ENCODE data around the gene HBD.

HBD gene

GRCh38 chr11:5238486-5238885, 4.2 kb upstream of the HBD start:
- TF ChIP-seq ZC3H10 (CRISPR knock-in tag; IDR thresholded peaks at IDR 0.05) (no peak), PPARA (CRISPR knock-in tag; IDR thresholded peaks at IDR 0.05; ENCODE audit: borderline replicate concordance) (no peak), GLIS3 (CRISPR knock-in tag; IDR thresholded peaks at IDR 0.05) (no peak), ZNF8 (CRISPR knock-in tag; IDR thresholded peaks at IDR 0.05) (no peak), CREB5 (CRISPR knock-in tag; IDR thresholded peaks at IDR 0.05; ENCODE audit: low read depth) (no peak)
- no peak for ATAC-seq

- no peak for ATAC-seq
- TF ChIP-seq ISL1 (CRISPR knock-in tag; IDR thresholded peaks at IDR 0.05): no peak
- no peak for TF ChIP-seq ZFP3 (CRISPR knock-in tag; IDR thresholded peaks at IDR 0.05)
- TF ChIP-seq PPARA (CRISPR knock-in tag; IDR thresholded peaks at IDR 0.05; ENCODE audit: borderline replicate concordance): no peak
- TF ChIP-seq, protein P1, sequence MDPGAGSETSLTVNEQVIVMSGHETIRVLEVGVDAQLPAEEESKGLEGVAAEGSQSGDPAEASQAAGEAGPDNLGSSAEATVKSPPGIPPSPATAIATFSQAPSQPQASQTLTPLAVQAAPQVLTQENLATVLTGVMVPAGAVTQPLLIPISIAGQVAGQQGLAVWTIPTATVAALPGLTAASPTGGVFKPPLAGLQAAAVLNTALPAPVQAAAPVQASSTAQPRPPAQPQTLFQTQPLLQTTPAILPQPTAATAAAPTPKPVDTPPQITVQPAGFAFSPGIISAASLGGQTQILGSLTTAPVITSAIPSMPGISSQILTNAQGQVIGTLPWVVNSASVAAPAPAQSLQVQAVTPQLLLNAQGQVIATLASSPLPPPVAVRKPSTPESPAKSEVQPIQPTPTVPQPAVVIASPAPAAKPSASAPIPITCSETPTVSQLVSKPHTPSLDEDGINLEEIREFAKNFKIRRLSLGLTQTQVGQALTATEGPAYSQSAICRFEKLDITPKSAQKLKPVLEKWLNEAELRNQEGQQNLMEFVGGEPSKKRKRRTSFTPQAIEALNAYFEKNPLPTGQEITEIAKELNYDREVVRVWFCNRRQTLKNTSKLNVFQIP (CRISPR knock-in tag; IDR thresholded peaks at IDR 0.05; ENCODE audit: borderline replicate concordance, low read depth): no peak
- no peak for TF ChIP-seq CSDC2 (CRISPR knock-in tag; IDR thresholded peaks at IDR 0.05)
- no peak for TF ChIP-seq SNAI2 (CRISPR knock-in tag; IDR thresholded peaks at IDR 0.05)
- TF ChIP-seq ARNTL (CRISPR knock-in tag; IDR thresholded peaks at IDR 0.05; ENCODE audit: borderline replicate concordance, low read depth): no peak
- TF ChIP-seq TOX (CRISPR knock-in tag; IDR thresholded peaks at IDR 0.05; ENCODE audit: borderline replicate concordance): no peak
- TF ChIP-seq TSHZ2 (CRISPR knock-in tag; IDR thresholded peaks at IDR 0.05): no peak
- no peak for TF ChIP-seq ZNF8 (CRISPR knock-in tag; IDR thresholded peaks at IDR 0.05)
- no peak for TF ChIP-seq RARB (CRISPR knock-in tag; IDR thresholded peaks at IDR 0.05)
- TF ChIP-seq, protein P2, sequence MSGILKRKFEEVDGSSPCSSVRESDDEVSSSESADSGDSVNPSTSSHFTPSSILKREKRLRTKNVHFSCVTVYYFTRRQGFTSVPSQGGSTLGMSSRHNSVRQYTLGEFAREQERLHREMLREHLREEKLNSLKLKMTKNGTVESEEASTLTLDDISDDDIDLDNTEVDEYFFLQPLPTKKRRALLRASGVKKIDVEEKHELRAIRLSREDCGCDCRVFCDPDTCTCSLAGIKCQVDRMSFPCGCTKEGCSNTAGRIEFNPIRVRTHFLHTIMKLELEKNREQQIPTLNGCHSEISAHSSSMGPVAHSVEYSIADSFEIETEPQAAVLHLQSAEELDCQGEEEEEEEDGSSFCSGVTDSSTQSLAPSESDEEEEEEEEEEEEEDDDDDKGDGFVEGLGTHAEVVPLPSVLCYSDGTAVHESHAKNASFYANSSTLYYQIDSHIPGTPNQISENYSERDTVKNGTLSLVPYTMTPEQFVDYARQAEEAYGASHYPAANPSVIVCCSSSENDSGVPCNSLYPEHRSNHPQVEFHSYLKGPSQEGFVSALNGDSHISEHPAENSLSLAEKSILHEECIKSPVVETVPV (CRISPR knock-in tag; IDR thresholded peaks at IDR 0.05): no peak
- TF ChIP-seq ZNF70 (CRISPR knock-in tag; IDR thresholded peaks at IDR 0.05): no peak
- TF ChIP-seq ZNF565 (CRISPR knock-in tag; conservative IDR thresholded peaks at IDR 0.05; ENCODE audit: low read depth): no peak
- TF ChIP-seq TCF4 (CRISPR knock-in tag; IDR thresholded peaks at IDR 0.05; ENCODE audit: borderline replicate concordance): no peak
- no peak for TF ChIP-seq PATZ1 (CRISPR knock-in tag; IDR thresholded peaks at IDR 0.05; ENCODE audit: borderline replicate concordance)
- no peak for TF ChIP-seq CREB5 (CRISPR knock-in tag; IDR thresholded peaks at IDR 0.05; ENCODE audit: low read depth)
Measured at GRCh38 chr11:5237420-5237819, 3.1 kb upstream of the HBD start.

Measured in SK-N-SH treated with all-trans-retinoic acid at 6 μM for 48 hours (cell line).